Stimulated activated CD4-positive, alpha-beta T cell treated with anti-CD3 and anti-CD28 coated beads, Interleukin-15, amount 100 ng/mL, for 24 hours (primary cell): Measurements from ENCODE around the gene OR1B1.
"Not testable (repeated sequence)": the region's sequence is repeated elsewhere in the genome, so short reads cannot be mapped to it uniquely, and the experiment has no call there.

Experiments
- DNase-seq: peaks from one replicate; pipeline ENCODE4 v3.0.0-alpha.2; 2020

OR1B1 gene

DNA sequence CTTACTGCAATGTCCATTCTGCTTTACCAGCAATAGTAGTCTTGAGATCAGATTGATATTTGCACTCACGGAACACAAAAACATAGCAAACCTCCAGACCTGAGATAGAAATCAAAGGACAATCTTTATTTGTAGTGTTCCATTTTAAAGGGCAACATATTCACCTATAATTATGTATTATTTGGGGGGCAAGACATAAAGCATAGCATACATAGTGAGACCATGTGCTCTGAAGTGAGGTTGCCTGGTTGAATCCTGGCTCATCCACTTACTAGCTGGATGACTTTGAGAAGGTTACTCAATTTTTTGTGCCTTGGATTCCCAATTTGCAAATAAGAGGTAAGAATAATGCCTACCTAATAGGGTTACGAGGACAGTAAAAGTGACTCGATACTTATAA lies at the start of gene OR1B1:
Gene OR1B1, minus strand, starts transcription at position 101 of the 400 bp plus-strand sequence.
- no peak for DNase-seq

GRCh38 chr9:122695696-122696095 lies 38.3 kb upstream of the OR1B1 start:
- DNase-seq, result no peak

- no peak for DNase-seq
Observed at GRCh38 chr9:122684851-122685250, 27.4 kb upstream of the OR1B1 start.

DNA sequence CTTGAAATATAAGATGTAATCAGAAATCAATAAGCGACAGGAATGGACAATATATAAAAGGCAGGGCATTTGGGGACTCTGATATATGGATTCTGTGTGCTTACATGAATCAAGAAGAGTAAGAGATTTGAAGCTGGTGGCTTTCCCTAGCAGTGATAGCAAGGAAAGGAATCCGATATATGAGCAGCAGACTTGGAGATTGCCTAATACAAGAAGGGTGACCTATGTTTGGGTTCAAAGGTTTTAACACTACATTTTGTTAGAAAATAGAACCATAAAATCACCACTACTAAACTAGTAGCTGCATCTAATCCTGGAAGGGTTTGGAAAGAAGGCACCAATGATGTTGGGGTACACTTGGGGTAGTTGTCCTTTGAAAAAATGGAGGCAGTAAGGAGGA lies 15.1 kb upstream of the OR1B1 start:
- DNase-seq, result no peak

GRCh38 chr9:122661416-122661815 lies 4.0 kb upstream of the OR1B1 start, which contains the start of gene OR1L1:
OR1L1 (plus strand) TSS chr9:122661716; CDS start chr9:122661716, 0 bp downstream.
- no peak for DNase-seq

DNA sequence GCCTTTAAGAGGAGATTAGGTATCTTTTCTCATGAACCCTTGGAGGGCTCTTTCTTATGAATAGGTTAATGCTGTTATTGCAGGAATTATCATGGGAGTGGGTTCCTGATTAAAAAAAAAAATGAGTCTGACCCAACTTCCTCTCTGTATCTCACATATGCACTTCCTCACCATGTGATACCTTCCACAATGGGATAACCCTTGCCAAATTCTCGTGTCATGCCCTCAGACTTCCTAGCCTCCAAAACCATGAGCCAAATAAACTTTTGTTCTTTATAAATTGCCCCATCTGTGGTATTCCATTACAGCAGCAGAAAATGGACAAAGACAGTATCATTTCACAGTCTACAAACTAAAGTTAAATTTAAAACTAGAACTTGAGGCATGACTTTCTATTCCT lies 1.0 kb downstream of the OR1B1 start:
- DNase-seq, result no peak

DNA sequence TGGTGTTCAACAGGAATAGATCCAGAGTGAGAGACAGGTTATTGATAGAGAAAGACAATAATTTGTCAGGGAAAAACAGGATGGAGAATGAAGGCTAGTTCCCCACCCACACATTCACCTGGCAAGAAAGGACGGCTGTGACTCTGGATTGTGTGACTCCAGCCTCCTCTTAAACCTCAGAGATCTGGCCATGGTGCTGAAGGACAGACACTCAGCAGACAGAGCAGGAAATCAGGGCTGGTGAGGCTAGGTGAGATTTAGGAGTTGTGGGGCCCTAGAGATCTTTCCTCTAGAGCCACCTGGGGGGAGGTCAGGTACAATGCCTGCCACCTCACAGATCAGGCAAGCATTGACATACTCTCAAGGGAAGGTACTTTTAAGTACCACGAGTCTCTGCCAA lies 15.2 kb downstream of the OR1B1 start:
- no peak for DNase-seq

GRCh38 chr9:122619996-122620395 lies 37.4 kb downstream of the OR1B1 start:
- DNase-seq, result no peak

DNA sequence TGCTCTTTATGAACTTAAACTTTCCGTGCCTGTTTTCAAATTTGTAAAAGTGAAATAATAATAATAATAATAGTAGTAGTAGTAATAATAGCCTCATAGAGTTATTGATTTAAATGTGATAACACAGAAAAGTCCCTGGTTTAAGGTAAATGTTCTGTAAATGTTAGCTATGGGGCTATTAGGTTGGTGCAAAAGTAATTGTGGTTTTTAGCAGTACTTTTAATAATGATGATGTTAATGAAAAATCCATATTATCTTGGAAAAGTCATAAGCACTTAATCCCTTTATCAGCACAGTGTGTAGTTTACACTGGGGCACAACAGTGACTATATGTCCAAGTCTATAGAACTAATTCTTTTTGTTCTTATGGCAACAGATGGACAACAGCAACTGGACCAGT lies 43.1 kb downstream of the OR1B1 start, which contains the start of gene OR1Q1:
Gene OR1Q1, plus strand, starts transcription at position 377 of the 400 bp plus-strand sequence. Its CDS starts 0 bp downstream, at position 377.
- DNase-seq, result no peak

DNA sequence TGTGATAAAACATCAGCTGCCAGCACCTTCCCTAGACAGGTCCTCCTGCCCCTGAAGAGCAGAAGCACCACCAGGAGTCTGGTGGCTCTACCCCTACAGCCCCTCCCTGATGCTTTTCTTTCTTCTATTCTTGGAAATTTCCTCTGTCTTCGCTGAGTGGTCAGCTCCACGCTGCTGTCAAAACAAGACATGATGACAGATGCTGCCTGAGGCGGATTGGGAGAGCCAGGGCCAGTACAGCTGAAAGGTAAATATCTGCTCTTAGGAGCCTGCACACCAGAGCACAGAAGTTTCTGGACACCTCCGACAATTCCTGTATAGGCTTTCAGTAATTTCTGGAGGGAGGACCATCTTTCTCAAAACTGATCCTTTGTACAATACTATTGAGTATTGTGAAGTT lies 47.6 kb downstream of the OR1B1 start:
- no peak for DNase-seq

- no peak for DNase-seq
Observed at GRCh38 chr9:122606587-122606986, 50.8 kb downstream of the OR1B1 start.

GRCh38 chr9:122605691-122606090 lies 51.7 kb downstream of the OR1B1 start:
- DNase-seq, result no peak

DNA sequence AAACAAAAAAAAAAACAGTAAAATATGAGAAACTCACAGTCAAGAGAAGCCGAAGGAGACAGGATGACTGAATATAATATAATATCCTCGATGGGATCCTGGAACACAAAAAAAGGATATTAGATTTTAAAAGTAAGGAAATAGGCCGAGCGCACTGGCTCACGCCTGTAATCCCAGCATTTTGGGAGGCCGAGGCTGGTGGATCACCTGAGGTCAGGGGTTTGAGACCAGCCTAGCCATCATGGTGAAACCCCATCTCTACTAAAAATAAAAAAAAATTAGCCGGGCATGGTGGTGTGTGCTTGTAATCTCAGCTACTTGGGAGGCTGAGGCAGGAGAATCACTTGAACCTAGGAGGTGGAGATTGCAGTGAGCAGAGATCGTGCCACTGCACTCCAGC lies 74.1 kb downstream of the OR1B1 start, which contains the start of gene OR1L8:
Gene OR1L8, minus strand, starts transcription at position 101 of the 400 bp plus-strand sequence. CDS start 14,907 bp downstream, outside the sequence.
- DNase-seq, result not testable (repeated sequence)

GRCh38 chr9:122580360-122580759 lies 77.1 kb downstream of the OR1B1 start:
- DNase-seq, result no peak

- no peak for DNase-seq
Observed at GRCh38 chr9:122579874-122580273, 77.6 kb downstream of the OR1B1 start.
